ENCODE data around the gene MAGEF1.

Gene MAGEF1

GRCh38 chr3:184725176-184725719 is 13.4 kb upstream of the MAGEF1 start:
- no peak for DNase-seq (ENCODE audit: low read depth)

GRCh38 chr3:184724699-184725098 is 12.8 kb upstream of the MAGEF1 start:
- DNase-seq (ENCODE audit: low read depth) = no peak

DNA sequence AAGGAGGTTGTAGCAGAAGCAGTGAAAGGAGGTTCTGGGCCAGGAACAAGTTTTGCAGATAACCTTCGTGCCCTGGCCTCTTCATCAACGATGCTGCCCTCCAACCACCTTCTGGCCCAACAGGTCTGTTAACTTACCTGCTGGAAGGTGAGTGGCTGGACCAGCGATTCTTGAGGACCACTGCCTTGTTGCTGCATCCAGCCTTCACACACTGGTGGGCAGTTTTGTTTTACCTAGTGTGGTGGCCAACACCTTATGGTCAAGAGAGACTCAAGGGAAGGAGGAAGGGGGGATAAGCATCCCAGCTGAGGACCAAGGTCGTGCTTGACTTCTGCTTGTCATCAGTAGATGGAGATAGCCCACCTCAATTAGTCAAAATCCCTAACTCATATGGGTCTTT is 7.8 kb upstream of the MAGEF1 start:
- no peak for DNase-seq (ENCODE audit: low read depth)

- DNase-seq (ENCODE audit: low read depth) = no peak
Measured at GRCh38 chr3:184718431-184718830, 6.6 kb upstream of the MAGEF1 start.

DNA sequence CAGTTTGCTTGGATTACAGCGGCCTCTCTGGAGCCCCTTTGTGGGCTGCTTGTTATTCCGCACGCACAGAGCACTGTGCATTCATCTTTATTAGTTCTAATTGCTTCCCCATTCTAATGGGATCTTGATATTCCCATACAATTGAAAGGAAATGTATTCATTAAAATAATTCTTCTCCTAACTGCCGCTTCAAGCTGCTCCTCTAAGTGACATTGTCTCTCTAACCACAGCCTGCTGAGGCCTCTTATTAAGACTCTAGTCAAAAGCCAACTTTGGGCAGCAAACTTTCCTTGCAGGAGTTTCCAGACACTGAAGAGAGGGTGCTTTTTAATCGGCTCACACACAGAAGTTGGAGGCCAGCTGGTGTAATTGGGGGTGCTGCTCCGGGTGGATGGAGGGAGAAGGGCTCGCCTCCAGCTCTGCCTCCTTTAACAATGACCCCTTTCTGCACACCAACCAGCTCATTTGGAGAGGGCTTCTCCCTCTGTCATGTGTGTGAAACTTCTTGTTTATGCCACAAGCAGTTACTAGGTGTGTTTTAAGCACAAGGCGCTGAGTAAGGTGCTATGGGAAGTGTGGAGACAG is 5.6 kb upstream of the MAGEF1 start:
- no peak for DNase-seq (ENCODE audit: low read depth)

DNA sequence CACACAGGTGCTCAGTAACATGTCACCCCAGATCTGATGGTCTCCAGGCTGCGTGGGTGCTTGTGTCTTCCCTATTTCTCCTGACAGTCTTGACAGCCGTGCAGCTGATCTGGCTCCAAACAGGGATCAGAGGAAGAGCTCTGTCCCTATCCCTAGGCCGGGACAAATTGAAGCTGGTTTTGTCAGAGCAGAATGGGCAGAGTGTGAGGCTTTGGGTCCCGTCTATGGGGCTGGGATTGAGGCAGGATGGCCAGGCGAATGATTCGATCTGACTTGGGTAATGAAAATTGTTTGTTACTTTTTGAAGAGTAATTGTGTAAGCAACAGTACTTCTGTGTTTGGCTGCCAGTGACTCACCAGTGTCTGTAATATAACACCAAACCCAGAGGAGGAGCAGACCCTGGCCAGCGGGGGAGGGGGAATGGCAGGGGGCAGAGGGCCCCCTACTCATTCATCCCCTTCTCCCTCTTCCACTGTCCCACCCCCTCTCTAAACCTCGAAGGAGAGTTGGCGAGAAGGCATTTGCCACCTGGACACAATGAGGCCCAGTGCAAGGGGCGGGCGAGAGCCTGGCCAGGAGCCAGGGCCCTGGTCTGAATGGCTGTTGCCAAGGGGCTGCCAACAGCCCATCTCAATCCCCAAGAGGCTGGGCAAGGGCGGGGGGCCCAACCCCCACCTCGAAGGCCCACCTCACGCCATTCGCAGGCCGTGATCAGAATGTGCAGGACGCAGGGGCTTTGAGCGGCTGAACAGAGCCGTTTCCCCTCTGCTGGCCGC is 4.9 kb upstream of the MAGEF1 start:
- peak; percentile 39 for DNase-seq (ENCODE audit: low read depth)

DNA sequence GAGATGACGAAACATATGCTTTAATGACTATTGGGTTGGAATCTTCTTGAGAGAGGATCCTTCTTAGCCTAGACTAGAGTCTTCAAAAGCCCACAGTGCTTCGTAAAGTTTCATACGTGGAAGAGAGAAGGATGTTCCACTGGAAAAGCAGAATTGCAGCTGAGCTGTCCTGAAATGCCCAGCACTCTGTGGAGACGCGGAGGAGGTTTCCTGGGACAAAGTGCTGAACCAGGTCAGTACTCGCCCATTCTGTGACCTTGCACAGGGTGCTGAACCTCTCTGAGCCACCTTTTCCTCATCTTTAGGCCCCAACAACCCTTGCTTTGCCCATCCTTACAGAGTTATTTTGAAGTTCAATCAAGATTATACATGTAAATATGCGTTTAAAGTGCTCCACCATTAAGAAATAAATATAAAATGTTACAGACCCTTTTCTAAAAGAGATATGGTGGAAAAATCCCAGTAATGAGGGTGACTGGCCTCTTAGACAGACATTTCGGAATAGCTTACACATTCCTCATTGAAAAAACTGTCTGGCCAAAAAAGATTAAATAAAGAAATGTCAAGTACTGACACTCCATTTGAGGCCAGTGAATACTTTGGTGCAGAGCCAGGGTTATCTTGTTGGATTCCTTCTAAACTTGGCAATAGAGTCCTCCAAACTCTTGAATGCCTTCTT is 4.2 kb upstream of the MAGEF1 start:
- no peak for DNase-seq (ENCODE audit: low read depth)

DNA sequence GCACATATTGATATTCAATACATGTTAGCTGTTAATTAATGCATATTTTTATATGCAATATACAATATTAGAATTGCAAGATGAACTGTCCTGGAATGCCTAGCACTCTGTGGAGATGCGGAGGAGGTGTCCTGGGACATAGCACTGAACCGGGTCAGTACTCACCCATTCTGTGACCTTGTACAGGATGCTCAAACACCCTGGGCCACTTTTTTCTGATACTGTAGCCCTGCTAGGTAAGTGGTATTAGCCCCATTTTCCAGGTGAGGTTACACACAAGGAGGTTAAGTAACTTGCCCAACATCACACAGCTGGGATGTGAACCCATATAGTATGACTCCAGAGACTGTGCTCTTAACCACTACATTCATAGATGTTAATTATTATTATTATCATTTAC is 1.7 kb upstream of the MAGEF1 start:
- no peak for DNase-seq (ENCODE audit: low read depth)

DNA sequence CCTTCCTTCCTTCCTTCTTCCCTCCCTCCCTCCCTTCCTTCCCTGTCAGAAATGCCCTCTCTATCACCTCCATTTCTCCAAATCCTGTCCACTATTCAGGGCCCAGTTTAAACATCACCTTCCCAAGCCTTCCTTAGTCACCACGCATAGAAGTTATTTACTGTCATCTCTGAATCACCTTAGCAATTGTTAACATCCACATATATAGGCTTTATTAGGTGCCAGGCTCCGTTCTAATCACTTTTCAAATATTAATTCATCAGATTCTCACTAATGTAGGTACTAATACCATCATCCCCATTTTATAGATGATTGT is 1.1 kb upstream of the MAGEF1 start:
- DNase-seq (ENCODE audit: low read depth) = no peak

- DNase-seq (ENCODE audit: low read depth) = no peak
Measured at GRCh38 chr3:184712248-184713039, 580 bp upstream of the MAGEF1 start.

DNA sequence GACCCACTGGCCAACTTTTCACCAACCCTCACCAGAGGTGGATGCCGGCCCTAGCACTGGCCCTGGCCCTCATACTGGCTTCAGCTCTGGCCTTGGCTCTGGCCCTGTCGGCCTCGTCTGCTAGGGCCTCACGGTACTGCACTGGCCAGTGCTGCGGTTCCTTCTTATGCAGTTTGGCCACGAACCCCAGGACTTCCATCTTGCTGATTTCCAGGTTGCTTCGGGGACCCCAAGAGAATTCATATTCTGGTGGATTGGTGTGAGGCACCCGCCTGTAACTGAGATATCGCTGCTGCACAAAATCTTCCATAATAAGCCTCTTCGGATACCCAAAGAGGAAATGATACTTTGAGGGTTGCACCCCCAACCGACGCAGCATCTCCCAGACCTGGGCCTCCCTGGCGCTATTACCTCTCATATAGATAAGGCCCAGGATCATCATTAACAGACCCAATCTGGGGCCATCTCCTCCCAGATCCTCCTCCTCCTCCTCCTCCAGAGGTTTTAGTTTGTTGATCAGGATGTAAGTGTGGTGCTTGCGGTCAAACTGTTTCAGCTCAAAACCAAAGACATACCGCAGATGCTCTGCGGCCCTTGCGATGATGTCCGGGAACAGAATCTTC is 883 bp downstream of the MAGEF1 start:
- DNase-seq (ENCODE audit: low read depth) = no peak

- no peak for DNase-seq (ENCODE audit: low read depth)
Measured at GRCh38 chr3:184703657-184704056, 8.2 kb downstream of the MAGEF1 start.

GRCh38 chr3:184700759-184701158 is 11.1 kb downstream of the MAGEF1 start:
- no peak for DNase-seq (ENCODE audit: low read depth)

- no peak for DNase-seq (ENCODE audit: low read depth)
Measured at GRCh38 chr3:184697845-184698244, 14.0 kb downstream of the MAGEF1 start.

DNA sequence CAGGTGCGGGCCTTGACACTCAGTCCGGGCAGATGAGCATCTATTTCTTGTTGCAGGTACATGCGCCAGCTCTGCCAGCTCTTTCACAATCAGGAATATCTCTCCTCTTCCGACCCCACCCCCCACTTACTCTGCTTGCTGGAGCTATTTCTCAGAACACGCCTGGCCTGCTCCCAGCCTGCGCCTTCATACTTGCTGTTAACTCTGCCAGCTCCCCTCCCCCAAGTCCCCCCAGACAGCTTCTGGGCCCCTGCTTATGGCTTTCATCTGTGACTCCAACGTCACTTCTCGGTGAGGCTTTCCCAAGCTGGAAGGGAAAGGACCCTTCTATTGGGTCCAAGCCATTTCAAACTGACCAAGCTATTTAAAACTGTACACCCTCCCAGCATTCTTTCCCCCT is 15.2 kb downstream of the MAGEF1 start:
- DNase-seq (ENCODE audit: low read depth) = no peak

- no peak for DNase-seq (ENCODE audit: low read depth)
Measured at GRCh38 chr3:184694716-184695115, 17.1 kb downstream of the MAGEF1 start.

DNA sequence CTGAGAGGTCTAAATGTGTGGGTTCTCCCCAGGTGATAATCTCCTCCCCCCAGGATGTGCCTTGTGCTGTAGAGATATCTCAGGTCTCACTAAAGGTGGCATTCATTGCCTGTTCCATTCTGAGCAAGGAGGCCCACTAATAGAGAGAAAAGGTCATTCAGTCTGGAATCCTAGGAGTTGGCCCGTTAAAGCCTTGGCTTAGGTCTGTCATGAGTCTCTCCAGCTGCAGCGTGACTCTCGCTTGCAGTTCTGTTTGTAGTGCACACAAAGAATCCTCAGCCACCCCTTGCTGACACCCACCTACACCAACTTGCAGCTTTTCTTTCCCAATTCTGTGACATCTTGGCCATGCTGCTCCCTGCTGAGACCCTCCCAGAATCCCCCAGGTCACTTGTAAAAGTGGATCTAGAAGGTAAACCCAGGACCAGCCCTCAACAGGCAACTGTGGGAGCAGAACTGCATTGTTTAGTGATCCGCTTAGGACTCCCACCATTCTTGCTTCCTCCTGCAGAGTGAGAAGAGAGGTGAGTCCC is 17.7 kb downstream of the MAGEF1 start:
- DNase-seq (ENCODE audit: low read depth) = no peak

- DNase-seq (ENCODE audit: low read depth) = no peak
Measured at GRCh38 chr3:184693011-184693975, 18.6 kb downstream of the MAGEF1 start.

DNA sequence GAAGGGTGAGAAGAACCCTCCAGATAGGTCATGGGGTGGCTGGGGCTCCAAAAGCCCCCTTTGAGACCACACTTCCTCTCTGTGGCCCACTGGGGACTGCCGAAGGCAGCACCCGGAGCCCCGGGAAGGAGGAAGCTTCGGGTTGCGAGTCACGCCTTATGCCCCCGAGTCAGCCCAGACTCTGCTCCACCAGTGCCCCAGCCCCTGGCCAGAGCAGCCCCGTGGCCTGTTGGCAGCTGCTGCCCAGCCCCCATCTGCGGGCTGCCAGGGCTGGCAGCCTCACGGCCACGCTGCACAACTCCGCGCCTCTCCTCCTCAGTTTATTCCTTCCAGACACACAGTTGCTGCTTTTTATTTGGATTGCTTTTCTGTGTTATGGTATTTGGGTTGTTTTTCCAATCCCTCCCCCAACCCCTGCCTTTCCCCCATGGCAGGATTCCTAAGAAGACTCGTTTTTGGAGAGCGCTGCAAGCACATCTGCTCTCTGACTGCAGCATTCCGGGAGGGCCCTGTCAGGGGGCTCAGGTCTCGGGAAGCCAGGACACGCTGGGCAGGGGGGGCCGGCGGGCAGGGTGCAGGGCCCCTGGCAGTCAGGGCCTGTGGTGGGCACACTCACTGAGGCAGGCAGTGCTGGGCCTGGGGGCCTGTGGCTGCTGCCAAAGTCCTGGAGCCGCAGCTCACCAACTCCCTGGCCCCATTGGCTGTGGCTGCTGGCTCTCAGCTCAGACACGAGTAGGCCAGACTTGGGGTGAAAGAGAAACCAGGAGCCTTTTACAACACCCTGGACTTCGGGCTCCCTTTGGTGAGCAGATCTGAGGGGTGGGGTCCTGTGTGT is 20.2 kb downstream of the MAGEF1 start:
- DNase-seq (ENCODE audit: low read depth) = peak; percentile 56
